ENCODE measurements around the gene EFNA3. TPM values are rescaled to one million over a fixed set of nuclear protein-coding genes. Genes with fewer than 3 reads are reported as not detected.

Gene EFNA3
- total RNA-seq (2014; rRNA removed; shearing (Covaris generic); ENCODE audit: low replicate concordance): 12.2 and 15.7 TPM in 2 replicates

GRCh38 chr1:155078469-155079209 lies at the start of gene EFNA3:
Gene EFNA3, plus strand, starts transcription at chr1:155078837. Its CDS starts 105 bp downstream, at chr1:155078942.
- Histone ChIP-seq H3K9me2 (replicated peaks; ENCODE audit: insufficient read depth, low read length) (no peaks in the 10 kb centered on the region), H2AFZ (ENCODE audit: low read length) (peak within 1 kb of the TSS; percentile 56; the same call in 1 of the 2 replicates), H3K79me2 (ENCODE audit: low read length) (no peaks in the 10 kb centered on the region), H3K27me3 (ENCODE audit: low read length) (no peaks in the 10 kb centered on the region), H3K4me1 (ENCODE audit: low read length) (peaks cover 51% of the 10 kb centered on the region), H3K9me3 (ENCODE audit: low read length) (no peaks in the 10 kb centered on the region), H3K4me3 (ENCODE audit: low read length) (peak within 1 kb of the TSS; percentile 68), H3K36me3 (ENCODE audit: insufficient read depth, low read length) (no peaks in the 10 kb centered on the region), H3K27ac (ENCODE audit: low read length) (no peak within 1 kb of the TSS), H3K4me2 (ENCODE audit: low read depth, low read length, poor library complexity, severe bottlenecking) (peak within 1 kb of the TSS; percentile 78), H4K20me1 (ENCODE audit: insufficient read depth, low read depth, low read length) (0 out of 2 replicates have a peak, but pooled peaks cover 3% of the 10 kb centered on the region), H3K9ac (ENCODE audit: low read length) (peak within 1 kb of the TSS; percentile 62)
- DNase-seq: peak; percentile 82

GRCh38 chr1:155029513-155030242 lies 49.0 kb upstream of the EFNA3 start:
- H3K9me2 ChIP-seq (replicated peaks; ENCODE audit: insufficient read depth, low read length): no peaks in the 10 kb centered on the region
- no peak overlapping the region for H3K4me2 ChIP-seq (ENCODE audit: low read depth, low read length, poor library complexity, severe bottlenecking)
- no peak overlapping the region for H3K4me3 ChIP-seq (ENCODE audit: low read length)
- no peaks in the 10 kb centered on the region for H3K4me1 ChIP-seq (ENCODE audit: low read length)
- no peaks in the 10 kb centered on the region for H4K20me1 ChIP-seq (ENCODE audit: insufficient read depth, low read depth, low read length)
- no peak overlapping the region for H2AFZ ChIP-seq (ENCODE audit: low read length)
- H3K36me3 ChIP-seq (ENCODE audit: insufficient read depth, low read length): no peaks in the 10 kb centered on the region
- no peaks in the 10 kb centered on the region for H3K9me3 ChIP-seq (ENCODE audit: low read length)
- DNase-seq: no peak
- H3K79me2 ChIP-seq (ENCODE audit: low read length): no peaks in the 10 kb centered on the region
- H3K9ac ChIP-seq (ENCODE audit: low read length): no peak overlapping the region
- H3K27ac ChIP-seq (ENCODE audit: low read length): no peak overlapping the region
- no peaks in the 10 kb centered on the region for H3K27me3 ChIP-seq (ENCODE audit: low read length)

- H3K9me2 ChIP-seq (replicated peaks; ENCODE audit: insufficient read depth, low read length): no peaks in the 10 kb centered on the region
Observed at GRCh38 chr1:155030243-155030795, 48.3 kb upstream of the EFNA3 start.

GRCh38 chr1:155030899-155031298 lies 47.7 kb upstream of the EFNA3 start:
- H3K4me1 ChIP-seq (ENCODE audit: low read length): no peaks in the 10 kb centered on the region
- no peaks in the 10 kb centered on the region for H3K27me3 ChIP-seq (ENCODE audit: low read length)
- H2AFZ ChIP-seq (ENCODE audit: low read length): no peak overlapping the region
- DNase-seq: no peak
- no peaks in the 10 kb centered on the region for H4K20me1 ChIP-seq (ENCODE audit: insufficient read depth, low read depth, low read length)
- no peaks in the 10 kb centered on the region for H3K9me3 ChIP-seq (ENCODE audit: low read length)
- no peak overlapping the region for H3K9ac ChIP-seq (ENCODE audit: low read length)
- H3K4me3 ChIP-seq (ENCODE audit: low read length): no peak overlapping the region
- no peaks in the 10 kb centered on the region for H3K36me3 ChIP-seq (ENCODE audit: insufficient read depth, low read length)
- H3K79me2 ChIP-seq (ENCODE audit: low read length): no peaks in the 10 kb centered on the region
- H3K27ac ChIP-seq (ENCODE audit: low read length): no peak overlapping the region
- H3K9me2 ChIP-seq (replicated peaks; ENCODE audit: insufficient read depth, low read length): no peaks in the 10 kb centered on the region
- H3K4me2 ChIP-seq (ENCODE audit: low read depth, low read length, poor library complexity, severe bottlenecking): no peak overlapping the region

More at GRCh38 chr1:155030243-155030795, 48.3 kb upstream of the EFNA3 start:
- Histone ChIP-seq H3K9ac (ENCODE audit: low read length) (no peak overlapping the region), H3K4me1 (ENCODE audit: low read length) (no peaks in the 10 kb centered on the region), H3K36me3 (ENCODE audit: insufficient read depth, low read length) (no peaks in the 10 kb centered on the region), H3K79me2 (ENCODE audit: low read length) (no peaks in the 10 kb centered on the region), H4K20me1 (ENCODE audit: insufficient read depth, low read depth, low read length) (no peaks in the 10 kb centered on the region), H3K27ac (ENCODE audit: low read length) (no peak overlapping the region), H3K4me2 (ENCODE audit: low read depth, low read length, poor library complexity, severe bottlenecking) (no peak overlapping the region), H2AFZ (ENCODE audit: low read length) (no peak overlapping the region), H3K4me3 (ENCODE audit: low read length) (no peak overlapping the region), H3K27me3 (ENCODE audit: low read length) (no peaks in the 10 kb centered on the region), H3K9me3 (ENCODE audit: low read length) (no peaks in the 10 kb centered on the region)
- DNase-seq: no peak

GRCh38 chr1:155032886-155033285 lies 45.8 kb upstream of the EFNA3 start:
- DNase-seq: no peak
- Histone ChIP-seq H3K4me3 (ENCODE audit: low read length) (no peak overlapping the region), H3K9me3 (ENCODE audit: low read length) (no peaks in the 10 kb centered on the region), H3K27ac (ENCODE audit: low read length) (no peak overlapping the region), H3K79me2 (ENCODE audit: low read length) (no peaks in the 10 kb centered on the region), H4K20me1 (ENCODE audit: insufficient read depth, low read depth, low read length) (no peaks in the 10 kb centered on the region), H2AFZ (ENCODE audit: low read length) (no peak overlapping the region), H3K9me2 (replicated peaks; ENCODE audit: insufficient read depth, low read length) (no peaks in the 10 kb centered on the region), H3K36me3 (ENCODE audit: insufficient read depth, low read length) (no peaks in the 10 kb centered on the region), H3K4me2 (ENCODE audit: low read depth, low read length, poor library complexity, severe bottlenecking) (no peak overlapping the region), H3K9ac (ENCODE audit: low read length) (no peak overlapping the region), H3K27me3 (ENCODE audit: low read length) (no peaks in the 10 kb centered on the region), H3K4me1 (ENCODE audit: low read length) (no peaks in the 10 kb centered on the region)

GRCh38 chr1:155033524-155033923 lies 45.1 kb upstream of the EFNA3 start, which contains the start of the genes DCST1 and DCST2:
Gene DCST1, plus strand, starts transcription at chr1:155033824. Its CDS starts 213 bp downstream, at chr1:155034037.
Gene DCST2, minus strand, starts transcription at chr1:155033781. Its CDS starts 80 bp downstream, at chr1:155033701.
- Histone ChIP-seq H3K27ac (ENCODE audit: low read length) (no peak within 1 kb of the TSS), H3K36me3 (ENCODE audit: insufficient read depth, low read length) (no peaks in the 10 kb centered on the region), H2AFZ (ENCODE audit: low read length) (no peak within 1 kb of the TSS), H3K79me2 (ENCODE audit: low read length) (no peaks in the 10 kb centered on the region), H3K4me3 (ENCODE audit: low read length) (no peak within 1 kb of the TSS), H3K9ac (ENCODE audit: low read length) (no peak within 1 kb of the TSS), H3K4me2 (ENCODE audit: low read depth, low read length, poor library complexity, severe bottlenecking) (no peak within 1 kb of the TSS), H4K20me1 (ENCODE audit: insufficient read depth, low read depth, low read length) (no peaks in the 10 kb centered on the region), H3K9me3 (ENCODE audit: low read length) (no peaks in the 10 kb centered on the region), H3K4me1 (ENCODE audit: low read length) (no peaks in the 10 kb centered on the region), H3K9me2 (replicated peaks; ENCODE audit: insufficient read depth, low read length) (no peaks in the 10 kb centered on the region), H3K27me3 (ENCODE audit: low read length) (no peaks in the 10 kb centered on the region)
- no peak for DNase-seq

GRCh38 chr1:155034318-155035208 lies 44.1 kb upstream of the EFNA3 start:
- Histone ChIP-seq H3K4me2 (ENCODE audit: low read depth, low read length, poor library complexity, severe bottlenecking) (no peak overlapping the region), H3K36me3 (ENCODE audit: insufficient read depth, low read length) (no peaks in the 10 kb centered on the region), H3K27ac (ENCODE audit: low read length) (no peak overlapping the region), H3K9me2 (replicated peaks; ENCODE audit: insufficient read depth, low read length) (no peaks in the 10 kb centered on the region), H2AFZ (ENCODE audit: low read length) (no peak overlapping the region), H3K9ac (ENCODE audit: low read length) (no peak overlapping the region), H3K9me3 (ENCODE audit: low read length) (no peaks in the 10 kb centered on the region), H3K79me2 (ENCODE audit: low read length) (no peaks in the 10 kb centered on the region), H3K4me3 (ENCODE audit: low read length) (no peak overlapping the region), H3K4me1 (ENCODE audit: low read length) (no peaks in the 10 kb centered on the region), H4K20me1 (ENCODE audit: insufficient read depth, low read depth, low read length) (no peaks in the 10 kb centered on the region), H3K27me3 (ENCODE audit: low read length) (no peaks in the 10 kb centered on the region)
- no peak for DNase-seq

Data from Karpas-422 (cell line).